SU-DHL-6 (cell line): Measurements from ENCODE around the gene SUPT3H.

ENCODE experiments used
- EZH2phosphoT487 ChIP-seq: fragments of 200-600 bp; sonication (generic), shearing (Covaris generic); conservative IDR thresholded peaks from 2 replicates; pipeline ENCODE4 v1.6.1; 2018; ENCODE audit warnings: mild to moderate bottlenecking, antibody characterized with exemption, low read length, moderate library complexity, mixed read lengths
- TF ChIP-seq, protein P1 (sequence below): fragments of 200-600 bp; sonication (generic); IDR thresholded peaks from one replicate; pipeline ENCODE4 v1.5.1; 2017; ENCODE audit warnings: antibody characterized with exemption, mild to moderate bottlenecking, low read length, moderate library complexity; ENCODE audit not compliant: insufficient read depth, poor library complexity, severe bottlenecking

DNA sequence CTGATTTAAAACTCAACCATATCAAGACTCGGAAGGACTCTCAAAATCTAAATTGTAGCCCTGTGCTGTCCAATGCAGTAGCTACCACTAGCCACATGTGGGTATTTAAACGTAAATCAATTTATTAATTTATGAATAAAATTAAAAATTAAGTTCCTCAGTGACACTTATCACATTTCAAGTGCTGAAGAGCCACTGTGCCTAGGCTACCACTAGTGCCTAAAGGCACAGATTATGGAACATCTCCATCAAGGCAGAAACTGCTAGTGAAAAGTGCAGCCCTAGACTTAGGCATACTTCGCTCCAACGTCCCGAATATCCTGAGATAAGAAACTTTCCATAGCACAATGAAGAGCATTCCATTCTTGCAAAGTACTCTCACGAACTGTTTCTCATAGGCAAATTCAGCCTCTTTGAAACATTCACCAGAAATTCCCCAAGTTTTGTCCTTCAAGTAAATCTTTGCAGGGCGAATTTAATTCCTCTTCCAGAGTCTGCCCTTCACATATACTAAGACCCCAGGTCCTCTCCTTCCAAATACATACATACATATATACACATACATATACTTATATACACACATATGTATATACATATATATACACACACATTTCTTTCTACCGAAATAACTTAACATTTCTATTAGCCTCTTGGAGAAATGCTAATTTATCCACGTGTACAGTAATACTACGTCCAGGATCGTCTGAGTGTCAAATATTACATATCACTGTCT is 1.3 kb downstream of the SUPT3H start:
- TF ChIP-seq, protein P1, sequence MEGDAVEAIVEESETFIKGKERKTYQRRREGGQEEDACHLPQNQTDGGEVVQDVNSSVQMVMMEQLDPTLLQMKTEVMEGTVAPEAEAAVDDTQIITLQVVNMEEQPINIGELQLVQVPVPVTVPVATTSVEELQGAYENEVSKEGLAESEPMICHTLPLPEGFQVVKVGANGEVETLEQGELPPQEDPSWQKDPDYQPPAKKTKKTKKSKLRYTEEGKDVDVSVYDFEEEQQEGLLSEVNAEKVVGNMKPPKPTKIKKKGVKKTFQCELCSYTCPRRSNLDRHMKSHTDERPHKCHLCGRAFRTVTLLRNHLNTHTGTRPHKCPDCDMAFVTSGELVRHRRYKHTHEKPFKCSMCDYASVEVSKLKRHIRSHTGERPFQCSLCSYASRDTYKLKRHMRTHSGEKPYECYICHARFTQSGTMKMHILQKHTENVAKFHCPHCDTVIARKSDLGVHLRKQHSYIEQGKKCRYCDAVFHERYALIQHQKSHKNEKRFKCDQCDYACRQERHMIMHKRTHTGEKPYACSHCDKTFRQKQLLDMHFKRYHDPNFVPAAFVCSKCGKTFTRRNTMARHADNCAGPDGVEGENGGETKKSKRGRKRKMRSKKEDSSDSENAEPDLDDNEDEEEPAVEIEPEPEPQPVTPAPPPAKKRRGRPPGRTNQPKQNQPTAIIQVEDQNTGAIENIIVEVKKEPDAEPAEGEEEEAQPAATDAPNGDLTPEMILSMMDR, result no peak
- TF ChIP-seq EZH2phosphoT487, result no peak
